K562 (cell line): ENCODE results near the gene CTSZ. TPM values are rescaled to one million over a fixed set of nuclear protein-coding genes. Genes with fewer than 3 reads are reported as not detected.
A peak's percentile ranks its signal among the peaks of the same experiment; 100 is the strongest.

Experiments
- ARID1B ChIP-seq: fragments of 450-650 bp; IDR thresholded peaks from 2 replicates; pipeline ENCODE4 v1.6.1; 2016; ENCODE audit warnings: antibody characterized with exemption, mild to moderate bottlenecking, inconsistent platforms
- ARID4B ChIP-seq: sonication (generic); formaldehyde crosslinking; IDR thresholded peaks from 2 replicates; pipeline ENCODE4 v1.8.0; 2022; ENCODE audit warnings: mild to moderate bottlenecking, missing genetic modification reagents
- CXXC5 ChIP-seq: fragments of 250-450 bp; sonication (Bioruptor Pico); IDR thresholded peaks from 2 replicates; pipeline ENCODE4 v1.8.0; 2022; ENCODE audit warnings: inconsistent platforms, mild to moderate bottlenecking, moderate library complexity
- E2F6 ChIP-seq, 2 experiments: IDR thresholded peaks; 2 replicates each; pipeline ENCODE4 v1.6.1; 2011; ENCODE audit warnings: borderline replicate concordance in 1 of 2, control low read depth in 1 of 2, low read depth in 1 of 2, low read length in 1 of 2, mild to moderate bottlenecking in 1 of 2, mixed read lengths in 1 of 2, moderate library complexity in 1 of 2; ENCODE audit not compliant: insufficient read depth in 1 of 2, insufficient read length in 1 of 2, poor library complexity in 1 of 2, severe bottlenecking in 1 of 2; ENCODE audit errors: extremely low read depth in 1 of 2
- ELF4 ChIP-seq: fragments of 450-650 bp; formaldehyde crosslinking; IDR thresholded peaks from 2 replicates; pipeline ENCODE4 v1.4.0; 2022; ENCODE audit warnings: missing genetic modification characterization
- ERF ChIP-seq: fragments of 450-650 bp; formaldehyde crosslinking; IDR thresholded peaks from 2 replicates; pipeline ENCODE4 v1.4.0; 2020; ENCODE audit warnings: mild to moderate bottlenecking, mixed read lengths
- LARP7 ChIP-seq: fragments of 450-650 bp; IDR thresholded peaks from 2 replicates; pipeline ENCODE4 v1.6.1; 2016
- MBD2 ChIP-seq: sonication (generic); IDR thresholded peaks from 2 replicates; pipeline ENCODE4 v1.6.1; 2016; ENCODE audit warnings: low read depth, borderline replicate concordance
- NFIC ChIP-seq: fragments of 450-650 bp; IDR thresholded peaks from 2 replicates; pipeline ENCODE4 v1.6.1; 2017; ENCODE audit warnings: mild to moderate bottlenecking, inconsistent platforms
- TFAM ChIP-seq: fragments of 250-450 bp; sonication (Bioruptor Pico); conservative IDR thresholded peaks from 2 replicates; pipeline ENCODE4 v1.5.0; 2021; ENCODE audit warnings: mild to moderate bottlenecking, moderate library complexity
- TFAP4 ChIP-seq: sonication (generic); formaldehyde crosslinking; IDR thresholded peaks from 2 replicates; pipeline ENCODE4 v1.8.0; 2022; ENCODE audit warnings: missing genetic modification reagents, mild to moderate bottlenecking, moderate library complexity, borderline replicate concordance
- TRIM28 ChIP-seq: fragments of 450-650 bp; IDR thresholded peaks from 2 replicates; pipeline ENCODE4 v1.6.1; 2017
- ZBTB1 ChIP-seq: sonication (generic); formaldehyde crosslinking; IDR thresholded peaks from 2 replicates; pipeline ENCODE4 v1.8.1; 2023; ENCODE audit warnings: missing genetic modification reagents, low read depth, mild to moderate bottlenecking, borderline replicate concordance
- ZEB2 ChIP-seq: fragments of 450-650 bp; IDR thresholded peaks from 2 replicates; pipeline ENCODE4 v1.6.1; 2016
- ZNF133 ChIP-seq: fragments of 250-450 bp; sonication (Bioruptor Pico); IDR thresholded peaks from 2 replicates; pipeline ENCODE4 v1.4.0; 2020; ENCODE audit warnings: mild to moderate bottlenecking
- ZNF140 ChIP-seq: fragments of 250-450 bp; sonication (Bioruptor Pico); IDR thresholded peaks from 2 replicates; pipeline ENCODE4 v1.8.0; 2021; ENCODE audit warnings: moderate library complexity, mild to moderate bottlenecking, inconsistent platforms
- ZNF175 ChIP-seq: fragments of 200-800 bp; sonication (Bioruptor generic); IDR thresholded peaks from 2 replicates; pipeline ENCODE4 v1.6.1; 2016; ENCODE audit warnings: low read depth, mild to moderate bottlenecking, missing genetic modification characterization, missing compliant biosample characterization
- ZNF551 ChIP-seq: fragments of 250-450 bp; sonication (Bioruptor Pico); IDR thresholded peaks from 2 replicates; pipeline ENCODE4 v1.5.0; 2021; ENCODE audit warnings: mild to moderate bottlenecking, moderate library complexity
- polyA plus RNA-seq, 8 experiments: library from polyadenylated mRNA; depleted of rRNA in 4 of 8; stranded (reverse) in 5 of 8; unstranded in 3 of 8; fragments of >200 nt; fragmentation: Nextera tagmentation in 2 of 8; fragmentation: Illumina TruSeq in 1 of 8; extraction: Ambion mirVana in 2 of 8; extraction: Trizol in 1 of 8; gene quantifications; 2 replicates each; pipeline versions ENCODE4 v1.2.1 to v1.2.3, GENCODE V29; 2011 to 2014; ENCODE audit warnings: inconsistent platforms in 1 of 8, missing spikeins in 1 of 8
- total RNA-seq, 7 experiments: library from RNA; depleted of rRNA in 6 of 7; stranded (reverse); fragments of >200 nt in 6 of 7; fragmentation: Illumina TruSeq in 2 of 7; extraction: Trizol in 2 of 7; gene quantifications; 2 replicates each; pipeline versions ENCODE4 v1.2.1 to v1.2.3, GENCODE V29; 2011 to 2021; ENCODE audit warnings: low replicate concordance in 1 of 7
- TF ChIP-seq, protein P1 (sequence below): fragments of 450-650 bp; IDR thresholded peaks from 2 replicates; pipeline ENCODE4 v1.6.1; 2016; ENCODE audit warnings: borderline replicate concordance

The CTSZ gene
- total and polyA plus RNA-seq, 9 of the 15 experiments (the other 6 are each of a cell fraction or from before 2014, with no cell fraction given), result 1.6 to 143 (median 82.8) TPM

DNA sequence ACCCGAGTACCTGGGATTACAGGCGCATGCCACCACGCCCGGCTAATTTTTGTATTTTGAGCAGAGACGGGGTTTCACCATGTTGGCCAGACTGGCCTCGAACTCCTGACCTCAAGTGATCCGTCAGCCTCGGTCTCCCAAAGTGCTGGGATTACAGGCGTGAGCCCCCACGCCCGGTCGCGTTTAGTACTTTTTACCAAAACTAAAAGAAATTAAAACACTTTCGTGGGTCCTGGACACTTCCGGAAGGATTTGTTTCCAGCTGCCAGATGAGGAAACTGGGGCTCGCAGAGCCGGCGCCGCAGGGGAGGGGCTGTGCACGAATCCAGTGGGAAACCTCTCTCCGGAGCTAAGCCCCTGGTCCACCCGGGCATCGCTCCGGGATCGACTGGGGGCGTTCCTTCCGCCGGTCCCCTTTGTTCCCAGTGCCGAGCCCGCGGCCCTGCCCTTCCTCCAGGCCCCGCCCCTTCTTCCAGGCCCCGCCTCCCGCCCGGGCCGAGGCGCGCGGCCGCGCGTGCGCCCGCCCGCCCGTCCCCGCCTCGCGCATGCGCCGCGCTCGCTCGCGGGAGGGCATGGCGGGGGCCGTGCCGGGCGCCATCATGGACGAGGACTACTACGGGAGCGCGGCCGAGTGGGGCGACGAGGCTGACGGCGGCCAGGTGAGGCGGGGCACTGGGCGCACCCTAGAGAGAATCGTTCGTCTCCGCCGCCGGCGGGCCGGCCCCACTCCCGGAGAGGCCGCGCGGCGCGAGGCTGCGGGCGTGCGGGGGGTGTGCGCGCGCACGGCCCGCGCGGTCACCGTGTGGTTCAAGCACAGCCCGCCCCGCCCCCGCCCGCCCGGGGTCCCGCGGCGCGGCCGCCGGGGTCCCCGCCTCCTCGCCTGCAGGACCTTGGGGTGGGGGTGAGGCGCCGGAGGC lies 26.1 kb downstream of the CTSZ start, which contains the start of gene NELFCD (continued):
- TF ChIP-seq ARID4B (CRISPR knock-in tag), result peak; percentile 38; the same call in 1 of the 2 replicates
- peak; percentile 91 for TF ChIP-seq CXXC5 (CRISPR knock-in tag)
- TF ChIP-seq MBD2, result 0 out of 2 replicates have a peak, but pooled peaks have one; percentile 28
- TF ChIP-seq TFAM (CRISPR knock-in tag), result no peak
- peak; percentile 43; the same call in 1 of the 2 replicates for TF ChIP-seq TFAP4 (CRISPR knock-in tag)
- TF ChIP-seq ZNF551 (CRISPR knock-in tag), result no peak
- TF ChIP-seq ZNF140 (CRISPR knock-in tag), result no peak
- TF ChIP-seq E2F6 (IDR thresholded peaks at IDR 0.05; ENCODE audit: borderline replicate concordance in 1 of 2, extremely low read depth in 1 of 2, insufficient read depth in 1 of 2, insufficient read length in 1 of 2, low read depth in 1 of 2, low read length in 1 of 2, poor library complexity in 1 of 2, severe bottlenecking in 1 of 2), result peak; percentile 44 to 79
- no peak for TF ChIP-seq TRIM28
- no peak for TF ChIP-seq NFIC
- no peak for TF ChIP-seq LARP7
- no peak for TF ChIP-seq ELF4 (CRISPR knock-in tag)
- TF ChIP-seq ZEB2, result no peak
- peak; percentile 26 for TF ChIP-seq ARID1B
- no peak for TF ChIP-seq ZNF175 (CRISPR knock-in tag)
- TF ChIP-seq ERF (CRISPR knock-in tag), result peak; percentile 82; the same call in 1 of the 2 replicates
- TF ChIP-seq, protein P1, sequence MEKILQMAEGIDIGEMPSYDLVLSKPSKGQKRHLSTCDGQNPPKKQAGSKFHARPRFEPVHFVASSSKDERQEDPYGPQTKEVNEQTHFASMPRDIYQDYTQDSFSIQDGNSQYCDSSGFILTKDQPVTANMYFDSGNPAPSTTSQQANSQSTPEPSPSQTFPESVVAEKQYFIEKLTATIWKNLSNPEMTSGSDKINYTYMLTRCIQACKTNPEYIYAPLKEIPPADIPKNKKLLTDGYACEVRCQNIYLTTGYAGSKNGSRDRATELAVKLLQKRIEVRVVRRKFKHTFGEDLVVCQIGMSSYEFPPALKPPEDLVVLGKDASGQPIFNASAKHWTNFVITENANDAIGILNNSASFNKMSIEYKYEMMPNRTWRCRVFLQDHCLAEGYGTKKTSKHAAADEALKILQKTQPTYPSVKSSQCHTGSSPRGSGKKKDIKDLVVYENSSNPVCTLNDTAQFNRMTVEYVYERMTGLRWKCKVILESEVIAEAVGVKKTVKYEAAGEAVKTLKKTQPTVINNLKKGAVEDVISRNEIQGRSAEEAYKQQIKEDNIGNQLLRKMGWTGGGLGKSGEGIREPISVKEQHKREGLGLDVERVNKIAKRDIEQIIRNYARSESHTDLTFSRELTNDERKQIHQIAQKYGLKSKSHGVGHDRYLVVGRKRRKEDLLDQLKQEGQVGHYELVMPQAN, result 0 out of 2 replicates have a peak, but pooled peaks have one; percentile 21
- no peak for TF ChIP-seq ZBTB1
- TF ChIP-seq ZNF133 (CRISPR knock-in tag), result no peak
